HepG2 (cell line): ENCODE measurements around the gene DDRGK1. TPM values are rescaled to one million over a fixed set of nuclear protein-coding genes. Genes with fewer than 3 reads are reported as not detected.
A peak's percentile ranks its signal among the peaks of the same experiment; 100 is the strongest.

ENCODE experiments used
- ATAC-seq: fragments of 200-7000 bp; cut with Tn5 transposase; 3 replicates; pipeline ENCODE4 v1.9.1; 2020; ENCODE audit warnings: mild to moderate bottlenecking, moderate library complexity
- BruUV-seq: library from RNA; stranded (reverse); fragments of 400-500 nt; replicated peaks from 2 replicates; lab custom pipeline; 2021; lab: Mats Ljungman, UMichigan
- CTCF ChIA-PET: fragments of 300-600 bp; formaldehyde crosslinking; extraction: SDS; loops from one replicate; lab custom pipeline; 2021; ENCODE audit warnings: low total read pairs, inconsistent platforms, low intra/inter-chr PET ratio; lab: Yijun Ruan, JAX
- POLR2A ChIA-PET: fragments of 350-600 bp; sonication (Branson Sonifier 250); formaldehyde crosslinking; loops from one replicate; lab custom pipeline; 2020; ENCODE audit warnings: antibody characterized with exemption, inconsistent platforms; lab: Yijun Ruan, JAX
- DNase-seq: peaks from one replicate; pipeline ENCODE4 v3.0.0-alpha.2; 2015; ENCODE audit warnings: low spot score
- FAIRE-seq: peaks from 3 replicates; lab custom pipeline; 2011; peaks lifted over from hg19 to GRCh38; lab: Jason Lieb, UNC
- H2AFZ ChIP-seq: one replicate; pipeline ENCODE4 v1.6.1; 2011; ENCODE audit warnings: low read length, inconsistent platforms
- H3K27ac ChIP-seq: fragments of 300-600 bp; 3 replicates; pipeline ENCODE4 v1.8.0; 2011; ENCODE audit warnings: mixed run types, mild to moderate bottlenecking, mixed read lengths, low read length, inconsistent platforms; ENCODE audit not compliant: insufficient read depth; ENCODE audit errors: extremely low read length
- H3K27me3 ChIP-seq, 2 experiments: fragments of 200-600 bp in 1 of 2; 2 replicates in 1 of 2; 3 replicates in 1 of 2; pipeline versions ENCODE4 v1.6.0 to v1.8.0; 2011; ENCODE audit warnings: low read length in 2 of 2, mild to moderate bottlenecking in 2 of 2, moderate library complexity in 2 of 2, inconsistent platforms in 1 of 2; ENCODE audit not compliant: insufficient read depth in 2 of 2, control insufficient read depth in 1 of 2
- H3K36me3 ChIP-seq, 2 experiments: fragments of 200-600 bp in 1 of 2; replicated peaks in 1 of 2; 2 replicates in 1 of 2; 3 replicates in 1 of 2; pipeline versions ENCODE4 v1.5.1 to v1.8.0; 2011; ENCODE audit warnings: low read length in 2 of 2, inconsistent platforms in 1 of 2; ENCODE audit not compliant: insufficient read depth in 2 of 2, control insufficient read depth in 1 of 2
- H3K4me1 ChIP-seq: 2 replicates; pipeline ENCODE4 v1.5.1; 2012; ENCODE audit warnings: low read length, inconsistent platforms; ENCODE audit not compliant: insufficient read depth
- H3K4me2 ChIP-seq: 2 replicates; pipeline ENCODE4 v1.6.0; 2011; ENCODE audit warnings: low read depth, low read length, inconsistent platforms
- H3K4me3 ChIP-seq, 3 experiments: fragments of 200-600 bp in 1 of 3; sonication (generic), shearing (Covaris generic) in 1 of 3; replicated peaks in 1 of 3; 2 replicates each; pipeline ENCODE4 v1.5.1; 2011 to 2016; ENCODE audit warnings: low read length in 3 of 3, inconsistent platforms in 2 of 3, low read depth in 2 of 3, mild to moderate bottlenecking in 2 of 3, control low read depth in 1 of 3, mixed read lengths in 1 of 3; ENCODE audit not compliant: insufficient read depth in 1 of 3
- H3K79me2 ChIP-seq: one replicate; pipeline ENCODE4 v1.6.1; 2011; ENCODE audit warnings: low read length, inconsistent platforms; ENCODE audit not compliant: insufficient read depth
- H3K9ac ChIP-seq: 2 replicates; pipeline ENCODE4 v1.6.0; 2011; ENCODE audit warnings: mild to moderate bottlenecking, low read depth, low read length, inconsistent platforms; ENCODE audit not compliant: insufficient read depth
- H3K9me3 ChIP-seq: 2 replicates; pipeline ENCODE4 v1.5.1; 2012; ENCODE audit warnings: mild to moderate bottlenecking, low read length
- H4K20me1 ChIP-seq: 2 replicates; pipeline ENCODE4 v1.6.0; 2011; ENCODE audit warnings: inconsistent platforms, mild to moderate bottlenecking, low read length, moderate library complexity; ENCODE audit not compliant: insufficient read depth
- ARID2 ChIP-seq: sonication (generic); formaldehyde crosslinking; IDR thresholded peaks from 2 replicates; pipeline ENCODE4 v1.8.1; 2022; ENCODE audit warnings: mild to moderate bottlenecking, missing genetic modification reagents, borderline replicate concordance
- CEBPB ChIP-seq: IDR thresholded peaks from 2 replicates; pipeline ENCODE4 v1.6.1; 2011; ENCODE audit warnings: low read depth, low read length, improper control_type of control experiment, borderline replicate concordance
- KDM1A ChIP-seq: IDR thresholded peaks from 2 replicates; pipeline ENCODE4 v1.6.1; 2016; ENCODE audit warnings: missing compliant biosample characterization
- NCOA5 ChIP-seq: sonication (generic); formaldehyde crosslinking; IDR thresholded peaks from 2 replicates; pipeline ENCODE4 v1.4.0; 2020; ENCODE audit warnings: missing genetic modification reagents
- NR2F6 ChIP-seq, 2 experiments: IDR thresholded peaks; 2 replicates each; pipeline ENCODE4 v1.6.1; 2016; ENCODE audit warnings: antibody characterized with exemption in 1 of 2, mild to moderate bottlenecking in 1 of 2
- POLR2AphosphoS2 ChIP-seq: IDR thresholded peaks from 2 replicates; pipeline ENCODE4 v1.6.1; 2011; ENCODE audit warnings: low read depth, low read length, improper control_type of control experiment
- RARA ChIP-seq: IDR thresholded peaks from 2 replicates; pipeline ENCODE4 v1.6.1; 2016; ENCODE audit warnings: missing genetic modification reagents, missing compliant biosample characterization
- TRAFD1 ChIP-seq: sonication (generic); formaldehyde crosslinking; IDR thresholded peaks from 2 replicates; pipeline ENCODE4 v1.5.1; 2020; ENCODE audit warnings: missing genetic modification reagents, mild to moderate bottlenecking, borderline replicate concordance
- ZNF276 ChIP-seq: sonication (generic); formaldehyde crosslinking; IDR thresholded peaks from 2 replicates; pipeline ENCODE4 v1.4.0; 2020; ENCODE audit warnings: mild to moderate bottlenecking, low read depth, missing genetic modification reagents
- ZNF784 ChIP-seq: sonication (generic); formaldehyde crosslinking; IDR thresholded peaks from 2 replicates; pipeline ENCODE4 v1.5.1; 2020; ENCODE audit warnings: missing genetic modification reagents, mild to moderate bottlenecking, borderline replicate concordance
- WGBS: methylation state at CpG from one replicate; pipeline ENCODE4 v1.1.6; 2017; ENCODE audit warnings: low lambda C conversion rate; 5-methylcytosine and 5-hydroxymethylcytosine counted together
- in situ Hi-C: cut with HindIII; loops from 2 replicates; pipeline ENCODE4 v1.10.0; 2017; ENCODE audit warnings: low pct_unique_long_range_greater_than_20kb; ENCODE audit not compliant: extremely low pct_ligation_motif_present
- intact Hi-C: fragments of 100-400 bp; cut with micrococcal nuclease; formaldehyde crosslinking; loops from one replicate; pipeline ENCODE4 v1.10.0; 2022; ENCODE audit not compliant: unreplicated experiment
- polyA plus RNA-seq, 8 experiments: library from polyadenylated mRNA; depleted of rRNA in 3 of 8; stranded (reverse) in 7 of 8; unstranded in 1 of 8; fragments of >200 nt; fragmentation: Illumina TruSeq in 4 of 8; extraction: Trizol in 4 of 8; gene quantifications; 2 replicates each; pipeline versions ENCODE4 v1.2.1 to v1.2.3, GENCODE V29; 2011 to 2016; ENCODE audit warnings: low read depth in 4 of 8, missing spikeins in 1 of 8, mixed read lengths in 1 of 8; ENCODE audit not compliant: insufficient read depth in 1 of 8
- total RNA-seq, 5 experiments: library from RNA; depleted of rRNA; stranded (reverse); fragments of >200 nt; fragmentation: Illumina TruSeq; extraction: Trizol; gene quantifications; 2 replicates each; pipeline ENCODE4 v1.2.3, GENCODE V29; 2016; ENCODE audit warnings: low read depth in 1 of 5
- TF ChIP-seq, protein P1 (sequence below): sonication (generic); formaldehyde crosslinking; conservative IDR thresholded peaks from 2 replicates; pipeline ENCODE4 v1.8.1; 2023; ENCODE audit warnings: missing genetic modification reagents
- TF ChIP-seq, protein P2 (sequence below): sonication (generic); formaldehyde crosslinking; IDR thresholded peaks from 2 replicates; pipeline ENCODE4 v1.8.1; 2022; ENCODE audit warnings: low read depth, mild to moderate bottlenecking, missing genetic modification reagents

The DDRGK1 gene
- total and polyA plus RNA-seq, 2 of the 13 experiments (the other 11 are each of a cell fraction or from before 2014, with no cell fraction given) = 96.7 to 149 TPM

- ATAC-seq = no peak
- ChIA-PET CTCF (interaction anchor here (1.5 kb wide), 1 partner anchor 25 kb away, joined by 4 read pairs; no protein-coding TSS in a partner anchor), POLR2A (interaction anchor here (4.6 kb wide), 1 partner anchor 21 kb away, joined by 26 read pairs; no protein-coding TSS in a partner anchor)
- in situ Hi-C loops (no loop called here), intact Hi-C loops (loop anchor here (10.0 kb wide), 1 partner anchor 79 kb away; no protein-coding TSS in a partner anchor)
- 62% methylated on average over 11 of the region's 11 CpGs for WGBS
- H2AFZ ChIP-seq = no peak overlapping the region
- H3K9me3 ChIP-seq = no peaks in the 10 kb centered on the region
- DNase-seq = no peak
- no peak overlapping the region for H3K9ac ChIP-seq
- H3K79me2 ChIP-seq = no peaks in the 10 kb centered on the region
- H4K20me1 ChIP-seq = no peaks in the 10 kb centered on the region
- H3K27ac ChIP-seq = no peak overlapping the region
- no peaks in the 10 kb centered on the region for H3K36me3 ChIP-seq
- H3K4me3 ChIP-seq = no peak overlapping the region
- no TSS peak for BruUV-seq
- peaks cover 64% of the 10 kb centered on the region for H3K4me1 ChIP-seq
- no peak for FAIRE-seq
- H3K27me3 ChIP-seq = peaks cover 7 to 31% of the 10 kb centered on the region in 2 experiments
- no peak overlapping the region for H3K4me2 ChIP-seq
- 0 out of 2 replicates have a peak, but pooled peaks have one; percentile 16 for TF ChIP-seq KDM1A
- TF ChIP-seq CEBPB = peak; percentile 51; the same call in 1 of the 2 replicates
- TF ChIP-seq TRAFD1 (CRISPR knock-in tag) = no peak
- TF ChIP-seq, protein P1, sequence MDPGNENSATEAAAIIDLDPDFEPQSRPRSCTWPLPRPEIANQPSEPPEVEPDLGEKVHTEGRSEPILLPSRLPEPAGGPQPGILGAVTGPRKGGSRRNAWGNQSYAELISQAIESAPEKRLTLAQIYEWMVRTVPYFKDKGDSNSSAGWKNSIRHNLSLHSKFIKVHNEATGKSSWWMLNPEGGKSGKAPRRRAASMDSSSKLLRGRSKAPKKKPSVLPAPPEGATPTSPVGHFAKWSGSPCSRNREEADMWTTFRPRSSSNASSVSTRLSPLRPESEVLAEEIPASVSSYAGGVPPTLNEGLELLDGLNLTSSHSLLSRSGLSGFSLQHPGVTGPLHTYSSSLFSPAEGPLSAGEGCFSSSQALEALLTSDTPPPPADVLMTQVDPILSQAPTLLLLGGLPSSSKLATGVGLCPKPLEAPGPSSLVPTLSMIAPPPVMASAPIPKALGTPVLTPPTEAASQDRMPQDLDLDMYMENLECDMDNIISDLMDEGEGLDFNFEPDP = no peak
- no peak for TF ChIP-seq ZNF784 (CRISPR knock-in tag)
- TF ChIP-seq ARID2 (CRISPR knock-in tag) = no peak
- 0 out of 2 replicates have a peak, but pooled peaks have one; percentile 12 for TF ChIP-seq RARA
- TF ChIP-seq, protein P2, sequence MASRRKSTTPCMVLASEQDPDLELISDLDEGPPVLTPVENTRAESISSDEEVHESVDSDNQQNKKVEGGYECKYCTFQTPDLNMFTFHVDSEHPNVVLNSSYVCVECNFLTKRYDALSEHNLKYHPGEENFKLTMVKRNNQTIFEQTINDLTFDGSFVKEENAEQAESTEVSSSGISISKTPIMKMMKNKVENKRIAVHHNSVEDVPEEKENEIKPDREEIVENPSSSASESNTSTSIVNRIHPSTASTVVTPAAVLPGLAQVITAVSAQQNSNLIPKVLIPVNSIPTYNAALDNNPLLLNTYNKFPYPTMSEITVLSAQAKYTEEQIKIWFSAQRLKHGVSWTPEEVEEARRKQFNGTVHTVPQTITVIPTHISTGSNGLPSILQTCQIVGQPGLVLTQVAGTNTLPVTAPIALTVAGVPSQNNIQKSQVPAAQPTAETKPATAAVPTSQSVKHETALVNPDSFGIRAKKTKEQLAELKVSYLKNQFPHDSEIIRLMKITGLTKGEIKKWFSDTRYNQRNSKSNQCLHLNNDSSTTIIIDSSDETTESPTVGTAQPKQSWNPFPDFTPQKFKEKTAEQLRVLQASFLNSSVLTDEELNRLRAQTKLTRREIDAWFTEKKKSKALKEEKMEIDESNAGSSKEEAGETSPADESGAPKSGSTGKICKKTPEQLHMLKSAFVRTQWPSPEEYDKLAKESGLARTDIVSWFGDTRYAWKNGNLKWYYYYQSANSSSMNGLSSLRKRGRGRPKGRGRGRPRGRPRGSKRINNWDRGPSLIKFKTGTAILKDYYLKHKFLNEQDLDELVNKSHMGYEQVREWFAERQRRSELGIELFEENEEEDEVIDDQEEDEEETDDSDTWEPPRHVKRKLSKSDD = 0 out of 2 replicates have a peak, but pooled peaks have one; percentile 27
- TF ChIP-seq NR2F6 (IDR thresholded peaks at IDR 0.05) = no peak
- peak; percentile 42; the same call in 1 of the 2 replicates for TF ChIP-seq NR2F6 (CRISPR knock-in tag; IDR thresholded peaks at IDR 0.05)
- no peak for TF ChIP-seq ZNF276
- no peak for TF ChIP-seq POLR2AphosphoS2
- TF ChIP-seq NCOA5 (CRISPR knock-in tag) = no peak
These were observed 39.4 kb upstream of the DDRGK1 start for GRCh38 chr20:3243718-3244358.
